GM12878 (cell line): ENCODE results near the gene BRD1. TPM values are rescaled to one million over a fixed set of nuclear protein-coding genes. Genes with fewer than 3 reads are reported as not detected.

Experiments
- ATAC-seq: fragments of 200-7000 bp; cut with Tn5 transposase; 3 replicates; pipeline ENCODE4 v1.9.1; 2020; ENCODE audit warnings: mild to moderate bottlenecking, moderate library complexity
- BruUV-seq: library from RNA; stranded (reverse); fragments of 400-500 nt; replicated peaks from 2 replicates; lab custom pipeline; 2021; lab: Mats Ljungman, UMichigan
- CTCF ChIA-PET: fragments of 300-600 bp; sonication (Branson Sonifier 250); formaldehyde crosslinking; extraction: SDS; loops from one replicate; lab custom pipeline; 2021; ENCODE audit warnings: inconsistent platforms; lab: Yijun Ruan, JAX
- POLR2A ChIA-PET: fragments of 350-600 bp; formaldehyde crosslinking; extraction: SDS; loops from one replicate; lab custom pipeline; 2021; ENCODE audit warnings: inconsistent platforms; lab: Charles Lee
- RAD21 ChIA-PET: fragments of 300-600 bp; sonication (Branson Sonifier 250); formaldehyde crosslinking; loops from one replicate; lab custom pipeline; 2023; ENCODE audit warnings: antibody characterized with exemption; ENCODE audit not compliant: unreplicated experiment; lab: Charles Lee
- SMC1A ChIA-PET: fragments of 300-600 bp; sonication (Branson Sonifier 250); formaldehyde crosslinking; loops from one replicate; lab custom pipeline; 2023; ENCODE audit not compliant: unreplicated experiment, uncharacterized antibody; lab: Charles Lee
- DNase-seq: peaks from one replicate; pipeline ENCODE4 v3.0.0-alpha.2; 2011; ENCODE audit warnings: low read depth, low spot score
- FAIRE-seq: peaks from 3 replicates; lab custom pipeline; 2011; peaks lifted over from hg19 to GRCh38; lab: Jason Lieb, UNC
- H2AFZ ChIP-seq: 2 replicates; pipeline ENCODE4 v1.6.0; 2011; ENCODE audit warnings: low read depth, low read length, control low read depth; ENCODE audit not compliant: control insufficient read depth
- H3K27ac ChIP-seq: 2 replicates; pipeline ENCODE4 v1.5.1; 2011; ENCODE audit warnings: control low read depth; ENCODE audit not compliant: control insufficient read depth, insufficient read depth
- H3K27me3 ChIP-seq, 2 experiments: replicated peaks in 1 of 2; 2 replicates each; pipeline versions ENCODE4 v1.6.0 to v1.6.1; 2011; ENCODE audit warnings: low read length in 1 of 2; ENCODE audit not compliant: control insufficient read depth in 2 of 2, insufficient read depth in 2 of 2
- H3K36me3 ChIP-seq, 2 experiments: 2 replicates each; pipeline ENCODE4 v1.5.1; 2011; ENCODE audit warnings: low read length in 1 of 2; ENCODE audit not compliant: control insufficient read depth in 2 of 2, insufficient read depth in 2 of 2
- H3K4me1 ChIP-seq: 2 replicates; pipeline ENCODE4 v1.6.1; 2011; ENCODE audit warnings: mild to moderate bottlenecking, low read length, moderate library complexity, mixed read lengths; ENCODE audit not compliant: control insufficient read depth, insufficient read depth
- H3K4me2 ChIP-seq: 2 replicates; pipeline ENCODE4 v1.6.0; 2011; ENCODE audit warnings: control low read depth; ENCODE audit not compliant: control insufficient read depth, insufficient read depth
- H3K4me3 ChIP-seq: fragments of 200-600 bp; sonication (generic); 2 replicates; pipeline ENCODE4 v1.5.1; 2016
- H3K79me2 ChIP-seq: 2 replicates; pipeline ENCODE4 v1.6.0; 2011; ENCODE audit warnings: low read length; ENCODE audit not compliant: control insufficient read depth, insufficient read depth
- H3K9ac ChIP-seq: 2 replicates; pipeline ENCODE4 v1.8.0; 2011; ENCODE audit warnings: low read length, control low read depth, mixed read lengths; ENCODE audit not compliant: control insufficient read depth, insufficient read depth
- H3K9me3 ChIP-seq: replicated peaks from 3 replicates; pipeline ENCODE4 v1.5.1; 2011; ENCODE audit warnings: mild to moderate bottlenecking, low read length; ENCODE audit not compliant: control insufficient read depth, insufficient read depth
- H4K20me1 ChIP-seq: 2 replicates; pipeline ENCODE4 v1.6.0; 2011; ENCODE audit not compliant: control insufficient read depth, insufficient read depth
- CBX3 ChIP-seq: fragments of 200-600 bp; sonication (generic); IDR thresholded peaks from 2 replicates; pipeline ENCODE4 v1.6.1; 2016; ENCODE audit warnings: low read depth, borderline replicate concordance
- CBX5 ChIP-seq: sonication (generic); IDR thresholded peaks from 2 replicates; pipeline ENCODE4 v1.6.1; 2016; ENCODE audit warnings: low read depth, moderate library complexity, mild to moderate bottlenecking, inconsistent platforms
- ETV6 ChIP-seq, 2 experiments: fragments of 450-650 bp in 1 of 2; IDR thresholded peaks in 1 of 2; conservative IDR thresholded peaks in 1 of 2; 2 replicates each; pipeline ENCODE4 v1.6.1; 2014; ENCODE audit warnings: antibody characterized with exemption in 1 of 2, borderline replicate concordance in 1 of 2, low read depth in 1 of 2, mild to moderate bottlenecking in 1 of 2, moderate library complexity in 1 of 2
- FOXK2 ChIP-seq: fragments of 450-650 bp; IDR thresholded peaks from 2 replicates; pipeline ENCODE4 v1.6.1; 2017; ENCODE audit warnings: mild to moderate bottlenecking, moderate library complexity
- FOXM1 ChIP-seq: IDR thresholded peaks from 2 replicates; pipeline ENCODE4 v1.6.1; 2012; ENCODE audit warnings: low read depth, mild to moderate bottlenecking, inconsistent platforms, low read length, moderate library complexity
- IKZF2 ChIP-seq, 2 experiments: fragments of 450-650 bp; IDR thresholded peaks; 2 replicates each; pipeline ENCODE4 v1.6.1; 2017; ENCODE audit warnings: mild to moderate bottlenecking in 2 of 2, moderate library complexity in 2 of 2
- IRF4 ChIP-seq: IDR thresholded peaks from 2 replicates; pipeline ENCODE4 v1.6.1; 2011; ENCODE audit warnings: low read depth, low read length
- NR2F1 ChIP-seq: fragments of 450-650 bp; conservative IDR thresholded peaks from 2 replicates; pipeline ENCODE4 v1.6.1; 2017; ENCODE audit warnings: mild to moderate bottlenecking
- NRF1 ChIP-seq: conservative IDR thresholded peaks from 2 replicates; pipeline ENCODE4 v1.6.1; 2011; ENCODE audit warnings: mild to moderate bottlenecking, low read depth, low read length, improper control_type of control experiment
- PBX3 ChIP-seq: IDR thresholded peaks from 2 replicates; pipeline ENCODE4 v1.6.1; 2011; ENCODE audit warnings: mild to moderate bottlenecking, low read depth, low read length, moderate library complexity; ENCODE audit not compliant: insufficient replicate concordance
- PRDM15 ChIP-seq: fragments of 450-650 bp; formaldehyde crosslinking; IDR thresholded peaks from 2 replicates; pipeline ENCODE4 v1.4.0; 2020; ENCODE audit warnings: mild to moderate bottlenecking, moderate library complexity
- RFX5 ChIP-seq: IDR thresholded peaks from 2 replicates; pipeline ENCODE4 v1.6.1; 2011; ENCODE audit warnings: low read depth, low read length, improper control_type of control experiment
- RUNX3 ChIP-seq: IDR thresholded peaks from 2 replicates; pipeline ENCODE4 v1.6.1; 2012; ENCODE audit warnings: low read length, inconsistent platforms
- SUZ12 ChIP-seq: fragments of 200-600 bp; sonication (generic); IDR thresholded peaks from one replicate; pipeline ENCODE4 v1.6.1; 2018; ENCODE audit warnings: antibody characterized with exemption, mild to moderate bottlenecking; ENCODE audit not compliant: unreplicated experiment
- TBL1XR1 ChIP-seq: IDR thresholded peaks from 2 replicates; pipeline ENCODE4 v1.6.1; 2012; ENCODE audit warnings: low read depth, low read length, improper control_type of control experiment
- USF1 ChIP-seq: IDR thresholded peaks from 2 replicates; pipeline ENCODE4 v1.6.1; 2011; ENCODE audit warnings: borderline replicate concordance, low read depth, mild to moderate bottlenecking, moderate library complexity, mixed read lengths, low read length; ENCODE audit not compliant: insufficient read depth; ENCODE audit errors: extremely low read length
- WGBS: methylation state at CpG from one replicate; pipeline ENCODE4 v1.1.6; 2016; ENCODE audit warnings: low lambda C conversion rate; ENCODE audit not compliant: insufficient replicate concordance, insufficient coverage; ENCODE audit errors: missing lambda C conversion rate; 5-methylcytosine and 5-hydroxymethylcytosine counted together
- in situ Hi-C: fragments of 300-500 bp; cut with MboI; formaldehyde crosslinking; loops from 9 replicates; pipeline ENCODE4 v1.14.3; 2018; ENCODE audit warnings: mixed read lengths
- intact Hi-C: fragments of 100-400 bp; cut with micrococcal nuclease; formaldehyde crosslinking; loops from one replicate; pipeline ENCODE4 v1.14.2; 2022; ENCODE audit not compliant: unreplicated experiment
- polyA plus RNA-seq, 11 experiments: library from polyadenylated mRNA; depleted of rRNA in 4 of 11; unstranded in 6 of 11; stranded (reverse) in 5 of 11; fragments of >200 nt; fragmentation: Nextera tagmentation in 4 of 11; fragmentation: Illumina TruSeq in 1 of 11; extraction: Ambion mirVana in 4 of 11; extraction: Trizol in 1 of 11; gene quantifications; 1 replicate in 1 of 11; 2 replicates in 10 of 11; pipeline versions ENCODE4 v1.2.1 to v1.2.3, GENCODE V29; 2011 to 2016; ENCODE audit warnings: inconsistent platforms in 2 of 11, missing spikeins in 2 of 11, low read depth in 1 of 11
- total RNA-seq, 4 experiments: library from RNA; depleted of rRNA in 3 of 4; stranded (reverse); fragments of >200 nt in 3 of 4; fragmentation: Illumina TruSeq in 1 of 4; extraction: Trizol in 1 of 4; gene quantifications; 2 replicates each; pipeline versions ENCODE4 v1.2.1 to v1.2.3, GENCODE V29; 2013 to 2021

BRD1 gene
- total and polyA plus RNA-seq, 10 of the 15 experiments (the other 5 are each of a cell fraction or from before 2014, with no cell fraction given) = 0.90 to 26.4 (median 7.1) TPM

- TF ChIP-seq PRDM15 (no peak), RUNX3 (no peak), SUZ12 (no peak)
These were observed 38.5 kb upstream of the BRD1 start (continued) for GRCh38 chr22:49866134-49866533.

- ChIA-PET POLR2A (interaction anchor here (1.4 kb wide), 1 partner anchor 13 kb away, joined by 3 read pairs; no protein-coding TSS in a partner anchor), RAD21 (no interaction called here), SMC1A (interaction anchor here (0.6 kb wide), 1 partner anchor 348 kb away, joined by 5 read pairs; no protein-coding TSS in a partner anchor), CTCF (no interaction called here)
- in situ Hi-C loops = no loop called here
- Histone ChIP-seq H3K27me3 (no peaks in the 10 kb centered on the region), H3K36me3 (peaks cover 0 to 5% of the 10 kb centered on the region in 2 experiments; a peak in 3 of 4 replicates), H3K27ac (no peak overlapping the region), H2AFZ (no peak overlapping the region), H4K20me1 (no peaks in the 10 kb centered on the region), H3K4me1 (no peaks in the 10 kb centered on the region; the same call in 1 of the 2 replicates), H3K79me2 (peaks cover 59% of the 10 kb centered on the region), H3K4me3 (no peak overlapping the region), H3K9me3 (peaks cover 23% of the 10 kb centered on the region; the same call in 2 of the 3 replicates), H3K4me2 (no peak overlapping the region), H3K9ac (no peak overlapping the region)
- DNase-seq (no peak), FAIRE-seq (no peak), ATAC-seq (no peak)
- intact Hi-C loops = no loop called here
- BruUV-seq = no TSS peak
- 95% methylated on average over 17 of the region's 17 CpGs for WGBS
- no peak for TF ChIP-seq CBX3
- TF ChIP-seq IRF4 = no peak
- no peak for TF ChIP-seq CBX5
- TF ChIP-seq ETV6 (conservative IDR thresholded peaks at IDR 0.05 in 1 of 2, IDR thresholded peaks at IDR 0.05 in 1 of 2; ENCODE audit: borderline replicate concordance in 1 of 2, low read depth in 1 of 2) = no peak
- TF ChIP-seq RFX5 = no peak
- TF ChIP-seq USF1 = no peak
- TF ChIP-seq NR2F1 = no peak
- no peak for TF ChIP-seq FOXM1
- TF ChIP-seq PBX3 = no peak
- TF ChIP-seq FOXK2 = no peak
- no peak for TF ChIP-seq NRF1
- TF ChIP-seq TBL1XR1 = no peak
- no peak for TF ChIP-seq IKZF2 (IDR thresholded peaks at IDR 0.05)
These were observed 37.5 kb upstream of the BRD1 start for GRCh38 chr22:49865156-49865555.
